DND-41 (cell line): ENCODE results near the gene CALML4.

Source experiments
- ATAC-seq: fragments of 200-7000 bp; cut with Tn5 transposase; 3 replicates; pipeline ENCODE4 v1.9.1; 2021; ENCODE audit warnings: low read depth; ENCODE audit not compliant: insufficient read depth
- DNase-seq: peaks from one replicate; pipeline ENCODE4 v3.0.0-alpha.2; 2020
- H2AFZ ChIP-seq: 2 replicates; pipeline ENCODE4 v1.6.0; 2012; ENCODE audit warnings: low read depth, low read length
- H3K27ac ChIP-seq: 2 replicates; pipeline ENCODE4 v1.5.1; 2012; ENCODE audit warnings: low read length, inconsistent platforms
- H3K27me3 ChIP-seq: fragments of 200-600 bp; sonication (generic); 2 replicates; pipeline ENCODE4 v1.6.0; 2012; ENCODE audit warnings: low read length, mild to moderate bottlenecking, inconsistent platforms; ENCODE audit not compliant: insufficient read depth, poor library complexity
- H3K36me3 ChIP-seq: 2 replicates; pipeline ENCODE4 v1.5.1; 2012; ENCODE audit warnings: low read length, inconsistent platforms; ENCODE audit not compliant: insufficient read depth
- H3K4me1 ChIP-seq: 2 replicates; pipeline ENCODE4 v1.5.1; 2012; ENCODE audit warnings: mild to moderate bottlenecking, low read length; ENCODE audit not compliant: insufficient read depth
- H3K4me2 ChIP-seq: 2 replicates; pipeline ENCODE4 v1.6.0; 2012; ENCODE audit warnings: mild to moderate bottlenecking, moderate library complexity, low read length, inconsistent platforms; ENCODE audit not compliant: insufficient read depth
- H3K4me3 ChIP-seq, 2 experiments: fragments of 200-600 bp in 1 of 2; shearing (Covaris generic) in 1 of 2; 2 replicates each; pipeline ENCODE4 v1.5.1; 2012 to 2016; ENCODE audit warnings: inconsistent platforms in 2 of 2, low read length in 2 of 2, mild to moderate bottlenecking in 2 of 2, low read depth in 1 of 2, moderate library complexity in 1 of 2
- H3K79me2 ChIP-seq: 2 replicates; pipeline ENCODE4 v1.6.0; 2012; ENCODE audit warnings: low read length, inconsistent platforms; ENCODE audit not compliant: insufficient read depth
- H3K9ac ChIP-seq: 2 replicates; pipeline ENCODE4 v1.6.0; 2012; ENCODE audit warnings: low read depth, mild to moderate bottlenecking, inconsistent platforms, low read length, moderate library complexity
- H3K9me3 ChIP-seq: 2 replicates; pipeline ENCODE4 v1.5.1; 2012; ENCODE audit warnings: low read length, moderate library complexity, mild to moderate bottlenecking, inconsistent platforms; ENCODE audit not compliant: insufficient read depth, severe bottlenecking
- H4K20me1 ChIP-seq: 2 replicates; pipeline ENCODE4 v1.6.0; 2012; ENCODE audit warnings: low read length; ENCODE audit not compliant: insufficient read depth
- CTCF ChIP-seq: IDR thresholded peaks from 2 replicates; pipeline ENCODE4 v1.5.1; 2012; ENCODE audit warnings: borderline replicate concordance, low read length, moderate library complexity, mild to moderate bottlenecking; ENCODE audit not compliant: poor library complexity, severe bottlenecking; ENCODE audit errors: extremely low read depth
- EZH2 ChIP-seq: IDR thresholded peaks from 3 replicates; pipeline ENCODE4 v1.6.1; 2012; ENCODE audit warnings: borderline replicate concordance, low read depth, mild to moderate bottlenecking, moderate library complexity, low read length, inconsistent platforms; ENCODE audit not compliant: severe bottlenecking

CALML4 gene

DNA sequence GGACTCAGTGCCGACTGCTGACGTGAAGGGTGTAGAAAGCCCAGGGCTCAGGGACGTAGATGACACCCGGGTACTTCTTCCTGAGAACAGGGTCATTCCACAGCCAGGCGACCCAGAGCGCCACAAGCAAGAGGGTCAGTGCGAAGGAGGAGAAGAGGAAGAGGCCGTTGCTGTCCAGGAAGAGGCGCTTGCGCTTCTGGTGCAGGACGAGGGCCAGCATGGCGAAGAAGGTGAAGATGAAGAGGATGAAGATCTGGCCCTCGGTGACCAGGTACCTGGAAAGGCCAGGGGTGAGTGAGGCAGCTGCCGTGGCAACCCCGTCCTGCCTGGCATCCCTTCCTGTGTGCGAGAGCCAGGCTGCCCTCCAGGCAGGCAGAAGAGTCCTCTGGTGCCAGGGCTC lies 3.0 kb upstream of the CALML4 start:
- Histone ChIP-seq H3K4me1 (no peaks in the 10 kb centered on the region), H3K9ac (no peak overlapping the region)
- TF ChIP-seq EZH2 (no peak), CTCF (no peak)

GRCh38 chr15:68207176-68207935 lies 2.2 kb upstream of the CALML4 start:
- H3K4me3 ChIP-seq = no peak overlapping the region
- H3K9ac ChIP-seq = no peak overlapping the region
- peaks cover 49% of the 10 kb centered on the region for H3K36me3 ChIP-seq
- H4K20me1 ChIP-seq = peaks cover 40% of the 10 kb centered on the region
- no peak overlapping the region for H2AFZ ChIP-seq
- no peaks in the 10 kb centered on the region for H3K9me3 ChIP-seq
- ATAC-seq = no peak
- H3K4me1 ChIP-seq = no peaks in the 10 kb centered on the region
- no peak for DNase-seq
- H3K27me3 ChIP-seq = no peaks in the 10 kb centered on the region
- no peak for TF ChIP-seq EZH2
- no peak for TF ChIP-seq CTCF
- H3K4me2 ChIP-seq = no peak overlapping the region
- no peak overlapping the region for H3K27ac ChIP-seq
- H3K79me2 ChIP-seq = peaks cover 22% of the 10 kb centered on the region

More for the DNA sequence above, 3.0 kb upstream of the CALML4 start:
- Histone ChIP-seq H3K9me3 (no peaks in the 10 kb centered on the region), H3K36me3 (peaks cover 49% of the 10 kb centered on the region), H3K79me2 (peaks cover 22% of the 10 kb centered on the region), H3K4me2 (no peak overlapping the region), H2AFZ (no peak overlapping the region), H4K20me1 (peaks cover 40% of the 10 kb centered on the region), H3K4me3 (no peak overlapping the region), H3K27me3 (no peaks in the 10 kb centered on the region), H3K27ac (no peak overlapping the region)
- ATAC-seq = no peak
- DNase-seq = no peak

GRCh38 chr15:68206711-68207151 lies 1.6 kb upstream of the CALML4 start:
- Histone ChIP-seq H3K27ac (no peak overlapping the region), H3K9me3 (no peaks in the 10 kb centered on the region), H3K4me1 (no peaks in the 10 kb centered on the region), H4K20me1 (peaks cover 37% of the 10 kb centered on the region), H3K9ac (no peak overlapping the region), H3K4me3 (no peak overlapping the region), H3K36me3 (peaks cover 45% of the 10 kb centered on the region), H3K79me2 (peaks cover 17% of the 10 kb centered on the region), H3K4me2 (no peak overlapping the region), H3K27me3 (no peaks in the 10 kb centered on the region), H2AFZ (no peak overlapping the region)
- no peak for TF ChIP-seq EZH2
- no peak for TF ChIP-seq CTCF
- no peak for DNase-seq
- ATAC-seq = no peak
